SK-N-MC (cell line): ENCODE measurements around the gene L3MBTL1.

Source experiments
- EZH2 ChIP-seq: fragments of 200-600 bp; sonication (generic); IDR thresholded peaks from one replicate; pipeline ENCODE4 v1.6.1; 2017; ENCODE audit warnings: antibody characterized with exemption
- POLR2AphosphoS5 ChIP-seq: IDR thresholded peaks from 2 replicates; pipeline ENCODE4 v1.6.1; 2012; ENCODE audit warnings: mild to moderate bottlenecking, low read depth, low read length, borderline replicate concordance

- TF ChIP-seq POLR2AphosphoS5 (no peak), EZH2 (no peak)
These were observed 21.6 kb downstream of the L3MBTL1 start for GRCh38 chr20:43529051-43529450.
